Renal pelvis (tissue), 4 donors: ENCODE data around the gene SMURF1. TPM values are rescaled to one million over a fixed set of nuclear protein-coding genes. Genes with fewer than 3 reads are reported as not detected.

ENCODE experiments used
- DNase-seq: peaks from one replicate; pipeline ENCODE4 v3.0.0-alpha.2; 2013
- polyA plus RNA-seq, 3 donors: library from polyadenylated mRNA; unstranded; fragments of 120-200 nt; gene quantifications; one replicate each; pipeline ENCODE4 v1.2.1, GENCODE V29; 2013; ENCODE audit not compliant: insufficient read length in 3 of 3

Gene SMURF1
- polyA plus RNA-seq, 3 donors = 14.3 to 19.6 (median 18.9) TPM

GRCh38 chr7:99143521-99143852, 421 bp downstream of the SMURF1 start:
- no peak for DNase-seq

- peak; percentile 85 for DNase-seq
Measured at GRCh38 chr7:99142727-99143520, 984 bp downstream of the SMURF1 start.

DNA sequence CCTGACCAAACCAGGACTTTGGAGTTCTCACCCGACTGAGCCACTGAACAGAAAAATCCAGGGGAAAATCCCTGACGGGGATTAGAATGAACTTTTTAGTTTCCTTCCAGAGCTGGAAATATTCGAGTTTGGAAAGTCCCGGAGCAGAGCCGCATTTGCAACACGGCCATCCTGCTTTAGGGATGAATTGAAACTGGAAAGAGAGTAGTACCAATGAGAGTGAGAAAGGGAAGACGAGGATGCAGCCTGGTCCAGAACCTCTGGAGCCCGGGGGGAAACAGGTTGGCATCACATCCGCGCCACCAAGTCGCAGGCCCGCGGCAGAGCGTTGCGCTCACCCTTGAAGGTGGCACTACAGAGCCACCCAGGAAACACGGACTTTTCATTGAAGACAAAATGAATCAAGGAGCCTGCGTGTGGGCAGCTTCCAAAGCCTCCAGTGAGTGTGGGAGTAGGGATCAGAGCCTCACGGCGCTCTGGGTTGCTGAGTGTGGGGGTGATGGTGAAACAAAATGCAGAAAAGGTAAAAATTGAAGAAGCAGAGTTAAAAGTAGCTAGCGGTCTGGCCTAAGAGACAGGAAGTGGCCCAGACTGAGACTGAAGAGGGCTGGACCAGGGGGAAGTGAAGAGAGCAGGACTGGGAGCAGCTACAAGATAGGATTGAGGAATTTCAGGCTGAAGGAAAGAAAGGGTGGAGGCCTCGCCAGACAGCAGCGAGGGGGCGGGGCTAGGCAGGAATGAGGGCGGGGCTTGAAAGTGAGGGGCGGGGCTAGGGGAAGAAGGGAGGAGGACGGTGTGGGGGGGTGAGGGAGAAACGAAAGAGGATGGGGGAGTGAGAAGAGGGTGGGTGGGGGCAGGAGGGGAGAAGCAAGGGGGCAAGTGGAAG, 1.8 kb downstream of the SMURF1 start:
- DNase-seq = peak; percentile 51

- no peak for DNase-seq
Measured at GRCh38 chr7:99141334-99141733, 2.6 kb downstream of the SMURF1 start.

DNA sequence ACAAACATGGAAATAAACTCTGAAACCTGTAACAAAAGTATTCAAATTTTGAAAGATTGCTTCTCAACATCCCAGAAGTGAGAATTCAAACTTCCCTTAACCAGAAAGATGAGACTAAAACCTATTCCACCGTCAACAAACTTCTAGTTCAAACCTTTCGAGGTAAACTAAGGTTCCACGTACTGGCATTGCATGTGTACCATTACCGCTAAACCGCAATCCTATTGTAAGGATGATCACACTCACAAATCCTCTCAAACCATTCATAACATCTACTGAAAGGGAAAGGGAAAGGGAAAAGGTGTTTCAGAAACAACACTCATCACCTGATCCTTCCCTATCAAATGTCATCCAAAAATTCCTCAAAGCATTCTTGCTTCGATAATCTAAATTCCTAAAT, 3.1 kb downstream of the SMURF1 start:
- DNase-seq = no peak

DNA sequence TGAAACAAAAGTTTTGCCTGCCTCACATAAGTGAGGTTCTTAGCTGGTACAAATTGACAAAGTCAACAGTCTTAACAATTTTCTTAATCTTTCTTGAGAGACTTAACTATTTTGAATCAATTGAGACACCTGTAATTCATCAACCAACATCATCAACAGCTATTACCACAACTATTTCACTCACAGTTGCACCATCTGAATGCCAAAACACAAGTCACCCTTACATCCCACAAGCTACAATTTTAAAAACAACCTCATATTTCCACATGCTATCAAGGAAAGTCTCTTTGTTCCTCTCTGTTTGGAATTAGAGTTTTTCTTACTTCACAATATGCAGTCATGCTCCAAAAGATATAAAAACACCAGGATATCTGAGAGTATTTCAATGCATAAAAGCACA, 4.9 kb downstream of the SMURF1 start:
- DNase-seq = no peak

DNA sequence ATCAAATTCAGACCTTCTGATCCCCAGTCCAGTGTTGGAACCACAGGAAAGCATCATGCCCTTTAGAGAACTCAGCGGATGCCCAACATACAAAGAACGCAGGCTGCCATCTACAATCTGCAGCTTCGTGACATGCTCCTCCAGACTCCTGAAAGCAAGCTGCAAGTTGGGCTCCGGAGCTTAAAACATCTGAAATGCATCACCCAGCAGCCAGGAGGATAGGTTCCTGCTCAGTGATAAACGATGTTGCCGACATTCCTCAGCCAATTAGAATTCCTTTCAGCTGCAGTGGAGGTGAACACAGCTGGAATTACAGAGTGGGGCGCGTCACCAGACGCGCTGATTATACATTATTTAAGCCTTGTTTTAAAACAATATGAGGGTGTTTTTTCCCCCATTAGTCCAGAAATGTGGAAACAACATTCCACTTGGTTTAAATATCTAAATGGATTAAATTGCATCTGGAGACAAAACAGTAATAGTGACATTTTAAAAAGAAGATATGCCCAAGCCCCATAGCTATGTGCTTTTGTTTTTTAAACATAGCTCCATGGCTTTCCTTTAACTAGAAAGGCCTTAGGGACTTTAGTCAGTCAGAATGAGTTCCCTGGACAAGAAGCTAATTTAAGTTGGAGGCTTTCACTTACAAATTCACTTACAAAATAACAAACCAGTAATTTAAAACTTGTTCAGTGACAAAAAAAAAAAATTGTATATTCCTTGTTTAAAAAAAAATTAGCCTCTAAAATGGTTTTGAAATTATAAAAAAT, 6.3 kb downstream of the SMURF1 start:
- DNase-seq = peak; percentile 86

GRCh38 chr7:99135938-99136337, 8.0 kb downstream of the SMURF1 start:
- DNase-seq = no peak

DNA sequence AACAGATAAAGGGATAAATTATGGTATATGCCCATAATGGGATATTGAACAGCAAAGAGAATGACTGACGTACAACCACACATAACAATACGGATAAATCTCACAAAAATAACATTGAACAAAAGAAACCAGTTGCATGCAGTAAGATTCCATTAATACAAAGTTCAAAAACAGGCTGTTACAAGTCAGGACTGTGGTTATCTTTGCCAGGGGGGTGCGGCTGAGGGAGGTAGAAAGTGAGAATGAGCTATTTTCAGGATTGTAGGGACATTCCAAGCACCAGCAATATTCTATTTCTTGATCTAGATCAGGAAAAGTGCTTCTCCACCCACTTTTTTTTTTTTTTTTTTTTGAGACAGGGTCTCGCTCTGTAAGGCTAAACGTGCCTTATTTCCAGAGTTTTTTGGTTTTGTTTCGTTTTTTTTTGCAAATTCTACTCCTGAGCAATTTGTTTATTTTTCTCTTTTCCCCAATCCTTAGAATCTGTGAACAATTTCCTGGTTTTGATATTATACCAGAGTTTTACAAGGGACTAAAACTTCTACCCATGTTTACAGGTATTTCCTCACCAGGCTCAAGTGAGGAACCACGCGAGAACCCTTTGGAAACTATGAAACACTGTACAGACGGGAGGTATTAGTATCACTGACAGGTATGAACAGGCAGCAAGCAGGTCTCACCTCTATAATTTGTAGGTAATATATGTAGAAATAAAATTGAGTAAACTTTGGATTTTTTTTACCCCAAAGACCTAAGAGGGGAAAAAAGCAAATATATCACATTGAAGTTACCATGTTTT, 9.9 kb downstream of the SMURF1 start:
- DNase-seq = no peak

DNA sequence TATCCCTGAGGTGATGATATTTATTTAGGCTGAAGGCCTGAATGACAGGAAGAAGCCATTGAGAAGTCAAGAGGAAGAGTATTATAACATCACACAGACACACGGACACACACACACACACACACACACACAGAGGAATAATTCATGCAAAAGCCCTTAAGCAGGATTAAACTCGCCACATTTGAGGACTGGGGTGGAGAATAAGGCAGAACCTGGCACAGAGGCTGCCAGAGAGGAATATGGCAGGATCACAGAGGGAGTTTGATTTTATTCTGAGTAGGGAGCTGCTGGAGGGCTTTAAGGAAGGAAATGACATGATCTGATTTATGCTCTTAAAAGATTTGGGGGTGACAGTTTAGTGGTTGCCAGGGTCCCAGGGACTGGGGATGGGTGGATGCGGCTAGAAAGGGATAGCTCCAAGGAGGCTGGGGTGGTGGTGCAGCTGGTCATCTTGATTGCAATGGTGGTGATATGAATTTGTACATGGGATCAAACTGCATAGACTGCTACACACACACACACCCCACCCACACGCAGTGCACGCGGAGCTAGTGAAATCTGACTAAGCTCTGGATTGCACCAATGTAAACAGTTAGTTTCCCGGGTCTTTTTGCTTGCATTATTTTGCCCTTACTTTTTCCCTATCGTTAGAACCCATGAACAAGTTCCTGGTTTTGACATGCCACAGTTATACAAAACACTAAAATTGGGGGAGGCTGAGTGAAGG, 11.2 kb downstream of the SMURF1 start:
- DNase-seq = no peak

DNA sequence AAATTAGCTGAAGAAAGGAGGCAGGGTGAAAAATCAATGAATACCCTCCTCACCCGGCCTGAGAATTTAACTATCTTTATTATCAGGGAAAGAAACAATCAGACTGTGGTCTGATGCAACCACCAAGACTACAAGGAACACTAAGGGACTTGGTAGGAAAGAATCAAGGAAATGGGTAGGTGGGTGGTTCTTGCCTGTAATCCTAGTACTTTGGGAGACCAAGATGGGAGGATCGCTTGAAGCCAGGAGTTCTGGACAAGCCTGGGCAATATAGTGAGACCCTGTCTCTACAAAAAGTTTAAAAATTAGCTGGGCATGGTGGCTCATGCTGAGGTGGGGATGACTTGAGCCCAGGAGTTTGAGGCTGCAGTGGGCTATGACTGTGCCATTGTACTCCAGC, 12.6 kb downstream of the SMURF1 start:
- no peak for DNase-seq

DNA sequence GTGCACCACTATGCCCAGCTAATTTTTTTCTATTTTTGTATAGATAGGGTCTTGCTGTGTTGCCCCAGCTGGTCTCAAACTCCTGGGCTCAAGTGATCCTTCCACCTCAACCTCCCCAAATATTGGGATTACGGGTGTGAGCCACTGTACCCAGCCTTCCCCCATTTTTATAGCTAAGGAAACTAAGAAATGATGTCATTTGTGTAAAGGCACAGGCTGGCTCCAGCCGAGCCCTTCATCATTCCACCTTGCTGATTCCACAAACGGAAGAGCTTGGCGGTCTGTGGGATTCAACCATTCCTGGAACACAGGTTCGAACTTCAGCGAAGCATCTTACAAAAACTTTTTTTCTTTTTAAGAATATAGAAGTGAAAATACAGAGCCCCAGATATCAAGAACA, 14.4 kb downstream of the SMURF1 start:
- DNase-seq = no peak

GRCh38 chr7:99129001-99129400, 14.9 kb downstream of the SMURF1 start:
- no peak for DNase-seq

DNA sequence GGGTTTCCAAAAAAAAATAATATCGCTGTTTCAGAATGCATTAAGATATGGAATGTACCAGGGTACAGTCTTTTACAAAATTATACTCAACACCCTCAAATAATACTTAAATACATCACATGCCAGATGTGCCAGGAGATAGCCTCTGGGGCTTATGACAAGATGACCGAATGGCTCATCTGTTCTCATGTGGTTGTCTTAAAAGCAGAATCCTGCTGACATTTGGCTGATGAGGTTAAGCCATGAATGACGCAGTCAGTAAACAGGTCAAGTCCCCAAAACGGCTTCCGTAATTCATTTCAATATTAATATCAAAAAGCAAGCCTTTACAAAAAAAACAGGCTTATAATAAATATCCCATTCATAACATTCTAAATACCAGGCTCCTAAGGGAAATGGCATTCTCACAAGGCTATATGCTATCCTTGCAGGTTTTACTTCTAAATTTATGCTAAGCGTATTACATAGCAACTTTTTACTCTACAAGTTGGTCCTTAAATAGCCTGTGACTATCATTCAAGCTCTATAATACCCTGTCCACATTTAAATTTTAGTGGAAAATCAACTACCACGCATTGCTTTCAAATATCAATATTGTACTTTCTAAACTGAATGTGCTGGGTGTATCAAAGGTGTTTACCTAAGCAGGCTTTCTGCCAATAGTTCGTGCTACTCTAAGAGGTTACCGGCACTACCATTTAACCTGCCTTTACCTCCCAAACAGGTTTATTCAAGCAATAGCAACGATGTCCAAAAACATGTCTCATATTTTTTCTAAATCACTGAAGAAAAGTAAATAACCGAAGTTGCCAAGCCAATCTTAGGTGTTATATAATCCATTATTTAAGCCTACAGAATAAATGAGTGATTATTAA, 15.6 kb downstream of the SMURF1 start:
- no peak for DNase-seq

GRCh38 chr7:99127636-99128035, 16.3 kb downstream of the SMURF1 start:
- DNase-seq = no peak

DNA sequence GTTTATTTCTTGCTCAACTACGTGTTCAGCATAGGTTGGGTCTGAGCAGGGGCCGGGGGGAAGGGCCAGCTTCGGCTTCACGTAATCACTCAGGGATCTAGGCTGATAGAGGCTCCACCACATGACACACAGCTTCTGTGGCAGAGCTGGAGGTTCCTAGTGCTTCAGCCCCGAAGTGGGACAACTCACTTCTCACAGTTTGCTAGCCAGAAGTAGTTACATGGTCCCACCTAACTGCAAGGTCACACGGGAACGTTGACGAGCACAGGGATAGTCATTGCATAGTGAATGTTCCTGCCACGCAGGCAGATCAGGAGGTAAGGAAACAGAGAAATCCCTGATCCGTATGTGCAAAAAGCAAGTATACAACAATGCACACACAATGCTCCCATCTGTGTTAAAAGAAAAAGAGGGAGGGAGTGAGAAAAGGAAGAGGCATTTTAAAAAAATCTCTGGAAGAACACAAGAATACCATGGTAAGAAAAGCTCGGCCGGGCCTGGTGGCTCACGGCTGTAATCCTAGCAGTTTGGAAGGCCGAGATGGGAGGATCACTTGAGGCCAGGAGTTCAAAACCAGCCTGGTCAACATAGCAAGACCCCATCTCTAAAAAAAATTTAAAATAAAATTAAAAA, 16.9 kb downstream of the SMURF1 start:
- DNase-seq = no peak

DNA sequence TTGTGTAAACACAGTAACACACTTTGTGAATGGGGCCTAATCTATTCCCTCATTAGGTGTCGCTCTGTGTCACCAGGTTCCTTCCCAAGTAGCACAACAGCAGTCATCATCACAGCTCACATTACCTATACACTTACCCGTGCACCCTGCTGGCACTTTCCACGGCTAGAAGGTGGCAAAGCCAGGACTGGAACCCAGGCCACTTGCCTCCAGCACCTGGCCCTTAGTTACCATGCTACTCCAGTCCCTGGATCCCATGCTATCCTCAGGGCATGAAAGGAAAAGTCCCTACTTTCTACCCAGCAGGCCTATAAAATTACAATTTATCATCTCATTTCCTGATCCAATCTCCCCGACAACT, 18.4 kb downstream of the SMURF1 start:
- no peak for DNase-seq

DNA sequence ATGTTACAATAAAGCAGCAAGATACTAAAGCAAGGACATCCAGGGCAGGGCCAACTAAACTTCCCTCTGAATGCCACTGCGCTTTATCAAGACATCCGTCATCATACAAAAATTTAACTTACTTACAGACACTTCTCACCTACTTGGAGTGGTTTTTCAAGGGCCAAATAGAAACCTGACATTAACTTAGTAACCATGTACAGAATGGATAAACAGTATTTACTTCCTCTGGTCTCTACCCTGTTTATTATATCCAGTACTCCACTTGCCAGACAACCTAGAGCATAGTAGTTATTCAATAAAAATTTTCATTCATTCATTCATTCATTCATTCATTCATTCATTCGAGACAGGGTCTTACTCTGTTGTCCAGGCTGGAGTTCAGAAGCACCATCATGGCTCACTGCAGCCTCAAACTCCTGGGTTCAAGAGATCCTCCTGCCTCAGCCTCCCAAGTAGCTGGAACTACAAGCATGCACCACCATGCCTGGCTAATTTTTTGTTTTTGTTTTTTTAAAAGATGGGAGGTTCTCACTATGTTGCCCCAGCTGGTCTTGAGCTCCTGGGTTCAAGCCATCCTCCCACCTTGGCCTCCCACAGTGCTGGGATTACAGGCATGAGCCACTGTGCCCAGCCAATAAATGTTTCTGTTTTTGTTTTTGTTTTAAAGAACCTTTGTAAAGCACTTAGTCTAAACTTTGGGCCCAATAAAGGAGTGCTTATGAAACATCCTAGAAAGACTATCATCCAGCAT, 19.0 kb downstream of the SMURF1 start:
- no peak for DNase-seq

DNA sequence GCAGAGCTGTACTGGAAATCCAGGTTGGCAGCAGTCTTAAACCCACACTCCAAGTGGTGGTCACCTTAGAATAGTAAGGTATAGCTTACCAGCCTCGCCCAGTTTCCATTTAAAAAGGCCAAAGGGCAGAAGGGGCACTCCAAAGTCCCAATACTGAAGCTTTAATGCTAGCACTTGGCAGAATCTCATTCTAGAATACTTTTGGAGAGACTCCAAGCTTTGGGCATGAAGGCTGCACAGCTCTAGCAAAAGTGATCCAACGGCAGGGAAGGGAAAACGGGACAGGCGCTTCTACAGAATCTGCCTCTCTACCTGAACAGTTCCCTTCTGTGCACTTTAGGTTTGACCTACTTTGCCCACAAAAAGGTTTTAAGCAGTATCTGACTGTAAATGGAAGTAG, 19.7 kb downstream of the SMURF1 start:
- no peak for DNase-seq
